ENCODE measurements around the gene MEF2A. TPM values are rescaled to one million over a fixed set of nuclear protein-coding genes. Genes with fewer than 3 reads are reported as not detected.

The MEF2A gene
- total RNA-seq, 1 experiment from 2014 or later: 19.6 TPM

GRCh38 chr15:99735868-99736267 lies 170.1 kb downstream of the MEF2A start:
- POLR2A ChIA-PET: no interaction called here
- H3K27ac Mint-ChIP-seq (ENCODE audit: unreplicated experiment): no peak overlapping the region
- H3K9me3 Mint-ChIP-seq (ENCODE audit: unreplicated experiment): no peaks in the 10 kb centered on the region
- intact Hi-C loops (cut with micrococcal nuclease; ENCODE audit: unreplicated experiment): no loop called here
- DNase-seq: no peak
- BruUV-seq (replicated peaks): no TSS peak
- Histone ChIP-seq H3K4me3 (ENCODE audit: low read depth, low read length) (no peak overlapping the region), H3K36me3 (ENCODE audit: control insufficient read depth, insufficient read depth, low read length) (no peaks in the 10 kb centered on the region), H3K27me3 (replicated peaks; ENCODE audit: control insufficient read depth, insufficient read depth, low read length) (no peaks in the 10 kb centered on the region), H3K9me3 (no peaks in the 10 kb centered on the region), H3K4me1 (peaks cover 8% of the 10 kb centered on the region; the same call in 1 of the 2 replicates)
- no peaks in the 10 kb centered on the region for H3K4me1 Mint-ChIP-seq (ENCODE audit: low read depth, unreplicated experiment)
- H3K4me3 Mint-ChIP-seq (ENCODE audit: unreplicated experiment): no peak overlapping the region
- H3K27me3 Mint-ChIP-seq (ENCODE audit: insufficient read depth, unreplicated experiment): no peaks in the 10 kb centered on the region
- no peaks in the 10 kb centered on the region for H3K36me3 Mint-ChIP-seq (ENCODE audit: insufficient read depth, unreplicated experiment)
- TF ChIP-seq, protein P1, sequence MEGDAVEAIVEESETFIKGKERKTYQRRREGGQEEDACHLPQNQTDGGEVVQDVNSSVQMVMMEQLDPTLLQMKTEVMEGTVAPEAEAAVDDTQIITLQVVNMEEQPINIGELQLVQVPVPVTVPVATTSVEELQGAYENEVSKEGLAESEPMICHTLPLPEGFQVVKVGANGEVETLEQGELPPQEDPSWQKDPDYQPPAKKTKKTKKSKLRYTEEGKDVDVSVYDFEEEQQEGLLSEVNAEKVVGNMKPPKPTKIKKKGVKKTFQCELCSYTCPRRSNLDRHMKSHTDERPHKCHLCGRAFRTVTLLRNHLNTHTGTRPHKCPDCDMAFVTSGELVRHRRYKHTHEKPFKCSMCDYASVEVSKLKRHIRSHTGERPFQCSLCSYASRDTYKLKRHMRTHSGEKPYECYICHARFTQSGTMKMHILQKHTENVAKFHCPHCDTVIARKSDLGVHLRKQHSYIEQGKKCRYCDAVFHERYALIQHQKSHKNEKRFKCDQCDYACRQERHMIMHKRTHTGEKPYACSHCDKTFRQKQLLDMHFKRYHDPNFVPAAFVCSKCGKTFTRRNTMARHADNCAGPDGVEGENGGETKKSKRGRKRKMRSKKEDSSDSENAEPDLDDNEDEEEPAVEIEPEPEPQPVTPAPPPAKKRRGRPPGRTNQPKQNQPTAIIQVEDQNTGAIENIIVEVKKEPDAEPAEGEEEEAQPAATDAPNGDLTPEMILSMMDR (IDR thresholded peaks at IDR 0.05; ENCODE audit: insufficient read depth in 1 of 2, low read depth in 1 of 2, low read length in 1 of 2, severe bottlenecking in 1 of 2, unreplicated experiment in 1 of 2): no peak
- CTCF ChIA-PET: interaction anchor here (1.3 kb wide), 1 partner anchor 20 kb away, joined by 3 read pairs; no protein-coding TSS in a partner anchor

DNA sequence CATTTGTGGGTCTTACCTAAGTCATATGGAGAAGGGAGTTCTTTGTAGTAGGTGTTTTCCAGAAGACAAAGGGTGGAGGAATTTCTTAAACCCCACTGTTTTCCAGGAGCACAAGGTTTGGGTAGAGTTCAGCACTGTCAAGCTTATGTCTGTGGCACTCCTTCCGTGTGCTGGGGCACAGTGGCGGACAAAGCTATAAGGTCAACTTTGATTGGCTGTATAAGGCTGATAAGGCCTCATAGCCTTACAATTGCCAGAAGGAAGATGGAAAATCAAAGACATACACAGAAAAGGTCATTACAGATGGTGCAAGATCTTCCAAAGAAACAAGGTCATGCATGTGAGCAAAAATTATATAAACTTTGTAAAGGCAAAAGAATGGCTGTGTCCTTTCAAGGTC lies 170.9 kb downstream of the MEF2A start:
- Mint-ChIP-seq H3K4me1 (ENCODE audit: low read depth, unreplicated experiment) (no peaks in the 10 kb centered on the region), H3K27ac (ENCODE audit: unreplicated experiment) (no peak overlapping the region), H3K4me3 (ENCODE audit: unreplicated experiment) (no peak overlapping the region), H3K9me3 (ENCODE audit: unreplicated experiment) (no peaks in the 10 kb centered on the region), H3K36me3 (ENCODE audit: insufficient read depth, unreplicated experiment) (no peaks in the 10 kb centered on the region), H3K27me3 (ENCODE audit: insufficient read depth, unreplicated experiment) (no peaks in the 10 kb centered on the region)
- TF ChIP-seq, protein P1 (IDR thresholded peaks at IDR 0.05; ENCODE audit: insufficient read depth in 1 of 2, low read depth in 1 of 2, low read length in 1 of 2, severe bottlenecking in 1 of 2, unreplicated experiment in 1 of 2): no peak
- CTCF ChIA-PET: interaction anchor here (1.3 kb wide), 1 partner anchor 20 kb away, joined by 3 read pairs; no protein-coding TSS in a partner anchor
- Histone ChIP-seq H3K4me3 (ENCODE audit: low read depth, low read length) (no peak overlapping the region), H3K36me3 (ENCODE audit: control insufficient read depth, insufficient read depth, low read length) (no peaks in the 10 kb centered on the region), H3K27me3 (replicated peaks; ENCODE audit: control insufficient read depth, insufficient read depth, low read length) (no peaks in the 10 kb centered on the region), H3K9me3 (no peaks in the 10 kb centered on the region), H3K4me1 (peaks cover 8% of the 10 kb centered on the region; the same call in 1 of the 2 replicates)
- no TSS peak for BruUV-seq (replicated peaks)
- POLR2A ChIA-PET: no interaction called here
- no peak for DNase-seq
- intact Hi-C loops (cut with micrococcal nuclease; ENCODE audit: unreplicated experiment): no loop called here

- POLR2A ChIA-PET: no interaction called here
- no TSS peak for BruUV-seq (replicated peaks)
- no peaks in the 10 kb centered on the region for H3K36me3 ChIP-seq (ENCODE audit: control insufficient read depth, insufficient read depth, low read length)
- no peaks in the 10 kb centered on the region for H3K9me3 ChIP-seq
- 0 out of 2 replicates have a peak, but pooled peaks cover 3% of the 10 kb centered on the region for H3K4me1 ChIP-seq
- no peak for DNase-seq
- intact Hi-C loops (cut with micrococcal nuclease; ENCODE audit: unreplicated experiment): no loop called here
- TF ChIP-seq, protein P1 (IDR thresholded peaks at IDR 0.05; ENCODE audit: insufficient read depth in 1 of 2, low read depth in 1 of 2, low read length in 1 of 2, severe bottlenecking in 1 of 2, unreplicated experiment in 1 of 2): no peak
- no peaks in the 10 kb centered on the region for H3K4me1 Mint-ChIP-seq (ENCODE audit: low read depth, unreplicated experiment)
- no peak overlapping the region for H3K4me3 ChIP-seq (ENCODE audit: low read depth, low read length)
- H3K4me3 Mint-ChIP-seq (ENCODE audit: unreplicated experiment): no peak overlapping the region
- H3K27ac Mint-ChIP-seq (ENCODE audit: unreplicated experiment): no peak overlapping the region
- no peaks in the 10 kb centered on the region for H3K27me3 ChIP-seq (replicated peaks; ENCODE audit: control insufficient read depth, insufficient read depth, low read length)
- no peaks in the 10 kb centered on the region for H3K36me3 Mint-ChIP-seq (ENCODE audit: insufficient read depth, unreplicated experiment)
- H3K27me3 Mint-ChIP-seq (ENCODE audit: insufficient read depth, unreplicated experiment): no peaks in the 10 kb centered on the region
- CTCF ChIA-PET: no interaction called here
- no peaks in the 10 kb centered on the region for H3K9me3 Mint-ChIP-seq (ENCODE audit: unreplicated experiment)
Observed at GRCh38 chr15:99738021-99738847, 172.4 kb downstream of the MEF2A start.

Measured in Caco-2 (cell line).